ENCODE data around the gene KANSL1.

GRCh38 chr17:46026166-46027047 lies 166.8 kb downstream of the KANSL1 start:
- TF ChIP-seq CTCF (IDR thresholded peaks at IDR 0.05 in 2 of 3, conservative IDR thresholded peaks at IDR 0.05 in 1 of 3; ENCODE audit: control insufficient read depth in 2 of 3, extremely low read depth in 1 of 3, insufficient read depth in 1 of 3, low read depth in 3 of 3, low read length in 3 of 3) (no peak), SMC3 (IDR thresholded peaks at IDR 0.05; ENCODE audit: borderline replicate concordance, low read length) (no peak), REST (IDR thresholded peaks at IDR 0.05; ENCODE audit: low read depth, low read length) (no peak), RAD21 (IDR thresholded peaks at IDR 0.05; ENCODE audit: insufficient read depth, low read depth, low read length) (no peak), MEF2A (IDR thresholded peaks at IDR 0.05; ENCODE audit: insufficient read depth, low read depth, low read length) (no peak), NBN (IDR thresholded peaks at IDR 0.05) (no peak), NKRF (conservative IDR thresholded peaks at IDR 0.05) (no peak)
